HEK293T (cell line): Measurements from ENCODE around the gene SPRY1.

ENCODE experiments used
- CTCF ChIA-PET: fragments of 350-600 bp; formaldehyde crosslinking; extraction: SDS; loops from one replicate; lab custom pipeline; 2021; ENCODE audit warnings: antibody characterized with exemption, inconsistent platforms; lab: Yijun Ruan, JAX
- POLR2A ChIA-PET: fragments of 350-600 bp; formaldehyde crosslinking; extraction: SDS; loops from one replicate; lab custom pipeline; 2020; ENCODE audit warnings: antibody characterized with exemption, inconsistent platforms; lab: Yijun Ruan, JAX
- DNase-seq: peaks from one replicate; pipeline ENCODE4 v3.0.0; 2012; ENCODE audit warnings: mixed read lengths; ENCODE audit errors: extremely low spot score
- ARNT ChIP-seq: fragments of 450-650 bp; IDR thresholded peaks from 2 replicates; pipeline ENCODE4 v1.6.1; 2017; ENCODE audit warnings: mild to moderate bottlenecking
- BHLHE40 ChIP-seq: fragments of 450-650 bp; IDR thresholded peaks from 2 replicates; pipeline ENCODE4 v1.6.1; 2016; ENCODE audit warnings: mild to moderate bottlenecking, moderate library complexity, borderline replicate concordance
- ELF4 ChIP-seq: fragments of 450-650 bp; IDR thresholded peaks from 2 replicates; pipeline ENCODE4 v1.6.1; 2017; ENCODE audit warnings: antibody characterized with exemption
- FOXA1 ChIP-seq: fragments of 450-650 bp; IDR thresholded peaks from 2 replicates; pipeline ENCODE4 v1.6.1; 2016; ENCODE audit warnings: mild to moderate bottlenecking
- FOXK2 ChIP-seq: fragments of 450-650 bp; IDR thresholded peaks from 2 replicates; pipeline ENCODE4 v1.6.1; 2016; ENCODE audit warnings: mild to moderate bottlenecking
- FOXM1 ChIP-seq: fragments of 450-650 bp; IDR thresholded peaks from 2 replicates; pipeline ENCODE4 v1.6.1; 2017; ENCODE audit warnings: mild to moderate bottlenecking, borderline replicate concordance
- HDGF ChIP-seq: fragments of 450-650 bp; IDR thresholded peaks from 2 replicates; pipeline ENCODE4 v1.6.1; 2017; ENCODE audit warnings: antibody characterized with exemption, borderline replicate concordance
- L3MBTL2 ChIP-seq: fragments of 450-650 bp; conservative IDR thresholded peaks from 2 replicates; pipeline ENCODE4 v1.6.1; 2016; ENCODE audit warnings: mild to moderate bottlenecking
- LEF1 ChIP-seq: fragments of 450-650 bp; IDR thresholded peaks from 2 replicates; pipeline ENCODE4 v1.6.1; 2017; ENCODE audit warnings: mild to moderate bottlenecking, borderline replicate concordance
- NFRKB ChIP-seq: fragments of 450-650 bp; IDR thresholded peaks from 2 replicates; pipeline ENCODE4 v1.6.1; 2016; ENCODE audit warnings: mild to moderate bottlenecking, moderate library complexity
- PKNOX1 ChIP-seq: fragments of 450-650 bp; IDR thresholded peaks from 2 replicates; pipeline ENCODE4 v1.6.1; 2016
- SP1 ChIP-seq: fragments of 450-650 bp; IDR thresholded peaks from 2 replicates; pipeline ENCODE4 v1.6.1; 2017
- SUZ12 ChIP-seq: fragments of 450-650 bp; IDR thresholded peaks from 2 replicates; pipeline ENCODE4 v1.6.1; 2016; ENCODE audit warnings: mild to moderate bottlenecking
- TARDBP ChIP-seq: fragments of 450-650 bp; IDR thresholded peaks from 2 replicates; pipeline ENCODE4 v1.6.1; 2016
- ZNF384 ChIP-seq: fragments of 450-650 bp; IDR thresholded peaks from 2 replicates; pipeline ENCODE4 v1.6.1; 2016

The SPRY1 gene

GRCh38 chr4:123419885-123420755, 23.5 kb downstream of the SPRY1 start:
- TF ChIP-seq ZNF384 (no peak), HDGF (no peak), FOXA1 (no peak), ARNT (no peak), L3MBTL2 (no peak), LEF1 (no peak), PKNOX1 (no peak), BHLHE40 (no peak), ELF4 (no peak), FOXK2 (no peak), TARDBP (no peak)
- ChIA-PET POLR2A (no interaction called here), CTCF (no interaction called here)
- no peak for DNase-seq

GRCh38 chr4:123421227-123421936, 24.8 kb downstream of the SPRY1 start:
- ChIA-PET POLR2A (no interaction called here), CTCF (no interaction called here)
- DNase-seq: no peak
- TF ChIP-seq SUZ12 (no peak), PKNOX1 (peak; percentile 25; the same call in 1 of the 2 replicates), NFRKB (no peak)

GRCh38 chr4:123421937-123422781, 25.6 kb downstream of the SPRY1 start:
- ChIA-PET CTCF (no interaction called here), POLR2A (no interaction called here)
- DNase-seq: no peak

DNA sequence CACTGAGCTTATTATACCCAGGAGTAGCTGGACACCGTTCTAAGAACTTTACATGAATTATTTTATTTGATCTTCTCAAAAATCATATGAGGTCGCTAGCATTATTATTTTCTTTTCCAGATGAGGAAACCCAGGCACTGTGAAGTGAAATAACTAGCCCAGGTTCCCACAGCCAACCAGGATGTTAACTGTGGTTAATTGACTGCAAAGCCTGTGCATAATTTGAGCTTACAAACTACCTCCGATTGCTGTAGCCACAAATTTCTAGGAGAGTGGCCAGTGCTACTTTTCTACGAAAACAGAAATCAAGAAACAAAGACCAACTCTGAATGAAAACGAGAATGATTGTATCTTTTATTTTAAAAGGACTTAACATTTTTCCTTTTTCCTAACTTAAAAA, 27.2 kb downstream of the SPRY1 start:
- TF ChIP-seq PKNOX1 (no peak), BHLHE40 (no peak), FOXK2 (no peak), TARDBP (no peak), L3MBTL2 (no peak), ZNF384 (no peak), SP1 (no peak), NFRKB (no peak), FOXM1 (no peak), LEF1 (no peak), FOXA1 (no peak), HDGF (no peak)
- POLR2A ChIA-PET: no interaction called here

More at GRCh38 chr4:123421937-123422781, 25.6 kb downstream of the SPRY1 start:
- TF ChIP-seq FOXA1: no peak
- peak; percentile 63 for TF ChIP-seq PKNOX1

DNA sequence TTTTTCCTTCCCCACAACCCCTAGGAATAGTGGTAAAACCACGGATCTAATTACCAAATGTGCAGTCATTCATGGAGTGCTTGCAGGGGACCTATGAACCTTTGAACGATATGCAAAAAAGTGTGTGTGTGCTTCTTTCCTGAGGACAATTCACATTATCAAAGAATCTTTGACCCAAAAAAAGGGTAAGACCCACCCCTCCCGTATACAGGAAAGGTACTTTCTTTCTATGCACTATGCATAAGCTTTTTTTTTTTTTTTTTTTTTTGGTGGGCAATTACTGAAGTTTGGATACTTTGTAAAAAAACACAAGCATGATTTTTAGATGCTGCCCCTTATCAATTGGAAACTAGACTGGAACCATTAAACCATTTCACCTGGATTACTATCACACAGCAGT, 31.4 kb downstream of the SPRY1 start:
- POLR2A ChIA-PET: no interaction called here
- TF ChIP-seq FOXM1: no peak
- TF ChIP-seq FOXA1: no peak
- TF ChIP-seq BHLHE40: no peak
- TF ChIP-seq NFRKB: no peak
- TF ChIP-seq SP1: no peak
- no peak for DNase-seq
- CTCF ChIA-PET: no interaction called here

More for the DNA sequence above, 27.2 kb downstream of the SPRY1 start:
- CTCF ChIA-PET: no interaction called here
- no peak for DNase-seq

DNA sequence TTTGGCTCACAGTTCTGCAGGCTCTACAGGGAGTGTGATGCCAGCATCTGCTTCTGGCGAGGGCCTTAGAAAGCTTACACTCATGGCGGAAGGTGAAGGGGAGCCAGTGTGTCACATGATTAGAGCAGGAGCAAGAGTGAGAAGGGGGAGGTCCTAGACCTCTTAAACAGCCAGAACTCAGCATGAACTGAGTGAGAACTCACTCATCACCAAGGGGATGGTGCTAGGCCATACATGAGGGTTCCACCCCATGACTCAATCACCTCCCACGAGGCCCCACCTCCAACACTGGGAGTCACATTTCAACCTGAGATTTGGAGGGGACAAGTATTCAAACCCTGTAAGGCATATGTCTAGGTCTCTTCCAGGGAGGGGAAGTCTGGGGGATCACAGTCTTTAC, 33.4 kb downstream of the SPRY1 start:
- no peak for DNase-seq
- TF ChIP-seq LEF1: no peak
- TF ChIP-seq FOXA1: no peak
- TF ChIP-seq FOXK2: no peak
- no peak for TF ChIP-seq ZNF384
- no peak for TF ChIP-seq NFRKB
- no peak for TF ChIP-seq FOXM1
- ChIA-PET CTCF (no interaction called here), POLR2A (no interaction called here)
